Muscle of leg (tissue), 11 donors: ENCODE measurements around the gene WDR46. TPM values are rescaled to one million over a fixed set of nuclear protein-coding genes. Genes with fewer than 3 reads are reported as not detected.
A peak's percentile ranks its signal among the peaks of the same experiment; 100 is the strongest.

Experiments used
- DNase-seq: peaks from one replicate; pipeline ENCODE4 v3.0.0; 2013
- H3K27ac ChIP-seq: one replicate; pipeline ENCODE4 v1.5.1; 2013; ENCODE audit warnings: mild to moderate bottlenecking, low read length, control low read depth
- H3K27me3 ChIP-seq: one replicate; pipeline ENCODE4 v1.6.1; 2013; ENCODE audit warnings: low read length; ENCODE audit not compliant: control insufficient read depth, insufficient read depth
- H3K36me3 ChIP-seq: one replicate; pipeline ENCODE4 v1.6.1; 2013; ENCODE audit warnings: low read length; ENCODE audit not compliant: control insufficient read depth, insufficient read depth
- H3K4me1 ChIP-seq: one replicate; pipeline ENCODE4 v1.6.1; 2013; ENCODE audit warnings: low read length; ENCODE audit not compliant: control insufficient read depth, insufficient read depth
- H3K4me3 ChIP-seq: one replicate; pipeline ENCODE4 v1.5.1; 2013; ENCODE audit warnings: low read length, control low read depth
- H3K9me3 ChIP-seq: replicated peaks from 2 replicates; pipeline ENCODE4 v1.6.1; 2013; ENCODE audit warnings: low read depth, low read length; ENCODE audit not compliant: control insufficient read depth
- WGBS: methylation state at CpG from one replicate; pipeline ENCODE4 v1.1.5; 2013; ENCODE audit warnings: missing lambda C conversion rate; ENCODE audit not compliant: insufficient coverage; 5-methylcytosine and 5-hydroxymethylcytosine counted together
- polyA plus RNA-seq, 8 donors: library from polyadenylated mRNA; unstranded; fragments of 120-200 nt; gene quantifications; one replicate each; pipeline versions ENCODE4 v1.2.1 to v1.2.3, GENCODE V29; 2013; ENCODE audit warnings: inconsistent platforms in 1 of 8, low replicate concordance in 1 of 8; ENCODE audit not compliant: insufficient read length in 8 of 8, insufficient read depth in 1 of 8
- total RNA-seq: library from RNA; stranded (reverse); fragments of 120-200 nt; gene quantifications from one replicate; pipeline ENCODE4 v1.2.4, GENCODE V29; 2013

Gene WDR46
- total and polyA plus RNA-seq, 9 donors = 50.1 to 81.5 (median 73.5) TPM

DNA sequence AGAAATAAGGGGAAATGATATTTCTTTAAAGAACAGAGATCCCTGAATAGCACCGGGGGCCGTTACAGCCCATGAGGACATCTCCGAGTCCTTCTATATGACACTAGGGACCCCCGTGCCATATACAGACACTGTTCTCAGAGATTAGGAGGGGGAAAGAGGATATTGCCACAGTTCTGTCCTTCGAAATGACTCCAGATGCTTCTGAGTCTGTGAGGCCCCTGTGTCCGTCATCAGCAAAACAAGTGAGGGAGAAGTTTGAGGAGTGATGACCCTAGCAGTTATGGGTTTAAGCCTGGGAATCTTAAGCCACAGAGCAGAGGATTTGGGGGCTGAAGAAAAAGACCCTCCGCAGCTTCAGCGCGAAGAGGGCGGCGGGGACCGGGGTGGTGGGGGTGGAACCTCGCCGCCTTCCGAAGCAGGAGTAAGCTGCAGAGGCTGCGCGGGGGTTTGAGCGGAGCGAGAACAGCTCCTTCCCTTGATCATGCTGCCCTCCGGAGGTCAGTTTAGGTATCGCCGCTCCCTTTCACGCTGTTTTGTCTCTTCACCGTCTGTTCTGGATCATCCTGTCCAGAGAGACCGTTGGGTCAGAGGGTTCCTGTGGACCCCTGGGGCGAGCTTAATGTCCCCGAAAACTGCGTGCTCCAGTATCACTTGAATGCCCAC, 40.9 kb downstream of the WDR46 start:
- WGBS = under 1% methylated on average over 24 of the region's 28 CpGs
- peaks cover 25% of the 10 kb centered on the region for H3K4me1 ChIP-seq
- H3K27me3 ChIP-seq = peaks cover 9% of the 10 kb centered on the region
- H3K36me3 ChIP-seq = peaks cover 13% of the 10 kb centered on the region
- H3K27ac ChIP-seq = peak overlapping the region; percentile 91
- H3K4me3 ChIP-seq = peak overlapping the region; percentile 65
- peak; percentile 92 for DNase-seq
- H3K9me3 ChIP-seq = no peaks in the 10 kb centered on the region

DNA sequence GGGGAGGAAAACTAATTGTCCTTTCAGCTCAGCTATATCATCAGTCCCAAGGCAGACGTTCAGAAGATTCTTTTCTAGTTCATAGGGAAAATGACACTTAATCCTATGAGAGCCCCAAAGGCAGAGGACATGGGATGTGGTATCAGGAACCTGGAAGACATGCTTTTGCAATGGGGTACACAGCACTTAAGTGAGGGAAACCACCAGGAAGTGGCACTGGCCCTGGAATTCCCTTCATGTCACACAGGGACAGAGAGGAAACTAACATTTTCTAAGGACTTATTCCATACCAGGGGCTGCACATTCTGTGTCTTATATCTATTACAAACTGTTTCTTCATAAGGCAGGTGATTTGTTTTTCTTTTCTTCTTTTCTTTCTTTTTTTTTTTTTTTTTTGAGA, 45.6 kb downstream of the WDR46 start:
- no peak for DNase-seq
- H3K27ac ChIP-seq = no peak overlapping the region
- peaks cover 11% of the 10 kb centered on the region for H3K27me3 ChIP-seq
- peaks cover 7% of the 10 kb centered on the region for H3K4me1 ChIP-seq
- H3K36me3 ChIP-seq = no peaks in the 10 kb centered on the region
- no peak overlapping the region for H3K4me3 ChIP-seq
- H3K9me3 ChIP-seq = no peaks in the 10 kb centered on the region
- no CpG with 5 or more reads among the region's 1 CpG for WGBS

DNA sequence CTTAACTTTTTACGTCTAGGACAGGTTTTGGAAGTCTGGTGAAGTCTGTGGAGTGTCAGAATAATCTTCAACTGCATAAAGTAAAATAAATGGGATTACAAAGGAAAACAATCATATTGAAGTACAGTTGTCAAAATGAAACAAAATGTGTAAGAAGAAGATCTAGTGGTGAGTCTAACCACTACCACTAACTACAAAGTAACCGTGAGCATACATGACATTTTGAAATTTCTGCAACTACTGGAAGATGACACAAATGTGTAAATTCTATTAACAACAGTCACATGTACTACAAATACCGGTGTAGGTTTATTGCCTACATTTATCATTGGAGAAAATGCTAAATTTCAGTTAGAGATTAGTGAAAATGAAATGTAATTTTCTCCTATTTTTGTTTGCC, 47.1 kb downstream of the WDR46 start:
- no peaks in the 10 kb centered on the region for H3K9me3 ChIP-seq
- H3K36me3 ChIP-seq = no peaks in the 10 kb centered on the region
- H3K27ac ChIP-seq = no peak overlapping the region
- no peak overlapping the region for H3K4me3 ChIP-seq
- no CpG with 5 or more reads among the region's 3 CpGs for WGBS
- peaks cover 8% of the 10 kb centered on the region for H3K27me3 ChIP-seq
- DNase-seq = no peak
- H3K4me1 ChIP-seq = no peaks in the 10 kb centered on the region

DNA sequence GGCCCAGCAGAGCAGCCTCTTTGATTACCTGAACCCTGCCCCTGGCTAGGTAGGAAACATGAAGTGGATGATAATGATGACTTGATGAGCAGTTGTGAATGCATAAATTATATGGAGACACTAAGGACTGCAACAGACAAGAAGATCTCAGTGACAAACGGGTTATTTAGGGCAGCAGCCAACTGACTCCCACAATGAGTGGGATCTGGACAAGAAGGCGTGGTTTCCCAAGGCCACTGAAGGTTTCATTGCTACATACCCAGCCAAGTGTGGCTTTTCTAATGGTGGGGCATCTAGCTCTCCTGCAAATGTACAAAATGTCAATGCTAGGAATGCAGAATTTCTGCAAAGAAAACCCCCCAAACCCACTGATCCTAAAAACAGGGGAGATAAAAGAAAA, 51.3 kb downstream of the WDR46 start:
- no peaks in the 10 kb centered on the region for H3K36me3 ChIP-seq
- 40% methylated on average over 1 of the region's 2 CpGs for WGBS
- no peak overlapping the region for H3K4me3 ChIP-seq
- H3K27me3 ChIP-seq = peaks cover 2% of the 10 kb centered on the region
- peaks cover 8% of the 10 kb centered on the region for H3K4me1 ChIP-seq
- H3K27ac ChIP-seq = no peak overlapping the region
- no peaks in the 10 kb centered on the region for H3K9me3 ChIP-seq
- DNase-seq = no peak

DNA sequence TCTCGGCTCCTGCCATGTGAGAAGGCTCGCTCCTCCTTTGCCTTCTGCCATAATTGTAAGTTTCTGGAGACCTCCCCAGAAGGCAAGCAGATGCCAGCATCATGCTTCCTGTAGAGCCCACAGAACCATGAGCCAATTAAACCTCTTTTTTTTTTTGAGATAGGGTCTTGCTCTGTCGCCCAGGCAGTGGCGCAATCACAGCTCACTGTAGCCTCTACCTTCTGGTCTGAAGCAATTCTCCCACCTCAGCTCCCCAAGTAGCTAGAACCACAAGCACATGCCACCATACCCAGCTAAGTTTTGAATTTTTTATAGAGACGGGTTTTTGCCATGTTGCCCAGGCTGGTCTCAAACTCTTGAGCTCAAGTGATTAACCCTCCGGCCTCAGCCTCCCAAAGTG, 52.2 kb downstream of the WDR46 start:
- WGBS = 82% methylated on average over 6 of the region's 6 CpGs
- H3K4me3 ChIP-seq = no peak overlapping the region
- peaks cover 8% of the 10 kb centered on the region for H3K4me1 ChIP-seq
- no peaks in the 10 kb centered on the region for H3K36me3 ChIP-seq
- no peaks in the 10 kb centered on the region for H3K9me3 ChIP-seq
- peaks cover 2% of the 10 kb centered on the region for H3K27me3 ChIP-seq
- no peak for DNase-seq
- H3K27ac ChIP-seq = no peak overlapping the region

DNA sequence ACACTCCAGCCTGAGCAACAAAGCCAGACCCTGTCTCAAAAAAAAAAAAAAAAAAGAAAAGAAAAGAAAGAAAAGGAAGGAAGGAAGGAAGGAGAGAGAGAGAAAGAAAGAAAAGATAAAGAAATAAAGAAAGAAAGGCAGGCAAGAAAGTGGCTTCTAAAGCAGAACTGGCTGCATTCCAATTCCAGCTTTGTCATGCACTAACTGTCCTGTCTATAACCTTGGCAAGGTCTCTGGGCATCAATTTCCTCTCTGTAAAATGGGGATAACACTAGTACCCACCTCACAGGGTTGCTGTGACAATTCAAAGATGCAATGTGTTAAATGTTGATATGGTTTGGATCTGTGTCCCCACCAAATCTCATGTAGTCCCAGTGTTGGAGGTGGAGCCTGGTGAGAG, 52.7 kb downstream of the WDR46 start:
- Histone ChIP-seq H3K27ac (no peak overlapping the region), H3K9me3 (no peaks in the 10 kb centered on the region), H3K36me3 (no peaks in the 10 kb centered on the region), H3K27me3 (peaks cover 2% of the 10 kb centered on the region), H3K4me1 (peaks cover 8% of the 10 kb centered on the region), H3K4me3 (no peak overlapping the region)
- no peak for DNase-seq

DNA sequence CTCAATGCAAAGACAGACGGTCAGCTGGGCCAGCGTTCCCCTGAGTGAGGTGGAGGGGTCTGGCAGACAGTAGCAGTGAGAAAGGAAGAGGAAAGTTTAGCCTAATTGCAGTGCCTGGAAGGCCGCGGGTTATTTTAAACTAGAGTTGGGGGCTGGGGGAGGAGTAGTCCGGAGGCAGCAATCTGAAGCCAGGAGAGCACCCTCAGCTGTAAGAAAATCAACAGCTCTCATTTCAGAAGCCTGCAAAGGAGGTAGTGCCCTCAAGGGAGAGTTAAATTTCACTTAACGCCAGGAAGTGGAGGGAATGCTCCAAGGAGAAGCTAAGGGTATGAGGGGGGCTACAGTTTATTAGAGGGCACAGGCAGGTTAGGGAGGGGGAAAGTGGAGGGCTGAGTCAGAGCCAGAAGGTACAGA, 53.8 kb downstream of the WDR46 start:
- H3K4me3 ChIP-seq = no peak overlapping the region
- peaks cover 8% of the 10 kb centered on the region for H3K4me1 ChIP-seq
- no peak for DNase-seq
- H3K9me3 ChIP-seq = no peaks in the 10 kb centered on the region
- peaks cover 2% of the 10 kb centered on the region for H3K27me3 ChIP-seq
- 5% methylated on average over 6 of the region's 6 CpGs for WGBS
- H3K27ac ChIP-seq = no peak overlapping the region
- no peaks in the 10 kb centered on the region for H3K36me3 ChIP-seq

Other genes starting within 250 kb of the WDR46 start
- 18.6 TPM for gene HLA-DPA1, start 215.6 kb downstream of the WDR46 start, total RNA-seq
- gene HLA-DPA1, start 215.6 kb downstream of the WDR46 start, polyA plus RNA-seq = 10 to 100 TPM; 11.4 to 18.7 (median 14.3) TPM
- gene HLA-DPB1, start 213.2 kb downstream of the WDR46 start, total RNA-seq = 12.1 TPM
- gene HLA-DPB1, start 213.2 kb downstream of the WDR46 start, polyA plus RNA-seq = 10 to 100 TPM in 5 of 8 donors, 1 to 10 TPM in 3; 7.9 to 15.8 (median 11.1) TPM
- 172 TPM for gene COL11A2, start 96.8 kb downstream of the WDR46 start, total RNA-seq
- 100 to 1,000 TPM in 2 of 8 donors, 10 to 100 TPM in 6; 35.8 to 245 (median 53.2) TPM for gene COL11A2, start 96.8 kb downstream of the WDR46 start, polyA plus RNA-seq
- gene RXRB, start 88.6 kb downstream of the WDR46 start, total RNA-seq = 22.9 TPM
- gene RXRB, start 88.6 kb downstream of the WDR46 start, polyA plus RNA-seq = 10 to 100 TPM; 38.2 to 44.4 (median 40.8) TPM
- 66.1 TPM for gene SLC39A7, start 88.4 kb downstream of the WDR46 start, total RNA-seq
- 100 to 1,000 TPM in 4 of 8 donors, 10 to 100 TPM in 4; 82.1 to 136 (median 96.4) TPM for gene SLC39A7, start 88.4 kb downstream of the WDR46 start, polyA plus RNA-seq
- 12.1 TPM for gene HSD17B8, start 84.6 kb downstream of the WDR46 start, total RNA-seq
- 10 to 100 TPM in 6 of 8 donors, 1 to 10 TPM in 2; 7.8 to 15.1 (median 11.0) TPM for gene HSD17B8, start 84.6 kb downstream of the WDR46 start, polyA plus RNA-seq
- 22.8 TPM for gene RING1, start 80.7 kb downstream of the WDR46 start, total RNA-seq
- gene RING1, start 80.7 kb downstream of the WDR46 start, polyA plus RNA-seq = 10 to 100 TPM; 33.6 to 46.6 (median 38.7) TPM
- gene VPS52, start 17.4 kb downstream of the WDR46 start, total RNA-seq = 26.1 TPM
- 10 to 100 TPM; 31.8 to 52.1 (median 36.7) TPM for gene VPS52, start 17.4 kb downstream of the WDR46 start, polyA plus RNA-seq
- 7,994 TPM for gene RPS18, start 17.2 kb downstream of the WDR46 start, total RNA-seq
- gene RPS18, start 17.2 kb downstream of the WDR46 start, polyA plus RNA-seq = 1,000 to 10,000 TPM; 4,705 to 6,376 (median 5,238) TPM
- gene B3GALT4, start 12.1 kb downstream of the WDR46 start, total RNA-seq = 2.2 TPM
- gene B3GALT4, start 12.1 kb downstream of the WDR46 start, polyA plus RNA-seq = 1 to 10 TPM; 1.5 to 2.6 (median 1.9) TPM
- gene PFDN6, start 362 bp upstream of the WDR46 start, total RNA-seq = 41.4 TPM
- gene PFDN6, start 362 bp upstream of the WDR46 start, polyA plus RNA-seq = 10 to 100 TPM; 45.9 to 57.6 (median 49.4) TPM
- gene RGL2, start 9.7 kb upstream of the WDR46 start, total RNA-seq = 28.4 TPM
- gene RGL2, start 9.7 kb upstream of the WDR46 start, polyA plus RNA-seq = 10 to 100 TPM; 51.0 to 68.3 (median 57.1) TPM
- 16.0 TPM for gene TAPBP, start 24.8 kb upstream of the WDR46 start, total RNA-seq
- gene TAPBP, start 24.8 kb upstream of the WDR46 start, polyA plus RNA-seq = 10 to 100 TPM; 16.7 to 28.4 (median 21.9) TPM
- 14.0 TPM for gene ZBTB22, start 28.5 kb upstream of the WDR46 start, total RNA-seq
- 10 to 100 TPM; 13.7 to 18.6 (median 15.9) TPM for gene ZBTB22, start 28.5 kb upstream of the WDR46 start, polyA plus RNA-seq
- gene DAXX, start 33.7 kb upstream of the WDR46 start, total RNA-seq = 22.3 TPM
- gene DAXX, start 33.7 kb upstream of the WDR46 start, polyA plus RNA-seq = 10 to 100 TPM; 28.2 to 44.3 (median 36.8) TPM
- gene KIFC1, start 102.6 kb upstream of the WDR46 start, total RNA-seq = 10.5 TPM
- 10 to 100 TPM; 19.3 to 37.6 (median 26.0) TPM for gene KIFC1, start 102.6 kb upstream of the WDR46 start, polyA plus RNA-seq
- 26.3 TPM for gene PHF1, start 121.8 kb upstream of the WDR46 start, total RNA-seq
- gene PHF1, start 121.8 kb upstream of the WDR46 start, polyA plus RNA-seq = 10 to 100 TPM; 41.6 to 56.0 (median 47.5) TPM
- gene CUTA, start 128.9 kb upstream of the WDR46 start, total RNA-seq = 103 TPM
- gene CUTA, start 128.9 kb upstream of the WDR46 start, polyA plus RNA-seq = 100 to 1,000 TPM; 132 to 161 (median 146) TPM
- 4.5 TPM for gene SYNGAP1, start 130.8 kb upstream of the WDR46 start, total RNA-seq
- gene SYNGAP1, start 130.8 kb upstream of the WDR46 start, polyA plus RNA-seq = 10 to 100 TPM; 12.9 to 42.6 (median 20.2) TPM
- 4.7 TPM for gene ZBTB9, start 165.3 kb upstream of the WDR46 start, total RNA-seq
- 1 to 10 TPM; 6.2 to 9.0 (median 8.0) TPM for gene ZBTB9, start 165.3 kb upstream of the WDR46 start, polyA plus RNA-seq